Upper lobe of right lung (tissue), 1 donor: Measurements from ENCODE around the gene BAZ2B. TPM values are rescaled to one million over a fixed set of nuclear protein-coding genes. Genes with fewer than 3 reads are reported as not detected.

Source experiments
- ATAC-seq: fragments of 200-7000 bp; cut with Tn5 transposase; one replicate; pipeline ENCODE4 v1.9.1; 2020; ENCODE audit warnings: mild to moderate bottlenecking, moderate library complexity
- DNase-seq: peaks from one replicate; pipeline ENCODE4 v3.0.0-alpha.2; 2020
- H3K27ac ChIP-seq: fragments of 200-600 bp; one replicate; pipeline ENCODE4 v1.8.0; 2022
- H3K27me3 ChIP-seq: fragments of 200-600 bp; one replicate; pipeline ENCODE4 v1.8.0; 2022; ENCODE audit warnings: mild to moderate bottlenecking
- H3K36me3 ChIP-seq: fragments of 200-600 bp; one replicate; pipeline ENCODE4 v1.8.0; 2022
- H3K4me1 ChIP-seq: fragments of 200-600 bp; one replicate; pipeline ENCODE4 v1.8.0; 2022
- H3K4me3 ChIP-seq: fragments of 200-600 bp; one replicate; pipeline ENCODE4 v1.8.0; 2022; ENCODE audit warnings: mild to moderate bottlenecking
- H3K9me3 ChIP-seq: fragments of 200-600 bp; one replicate; pipeline ENCODE4 v1.8.0; 2022
- intact Hi-C: fragments of 100-400 bp; cut with DNase I; formaldehyde crosslinking; loops from one replicate; pipeline ENCODE4 v1.11.0; 2022
- total RNA-seq: library from RNA; stranded (reverse); fragmentation: NEBNext Ultra II Directional; extraction: Animal tissue kit (Norgen Biotek cat#: 25700); gene quantifications from one replicate; pipeline ENCODE4 v1.2.1, GENCODE V29; 2021
- TF ChIP-seq, protein P1 (sequence below): fragments of 200-600 bp; IDR thresholded peaks from one replicate; pipeline ENCODE4 v1.8.0; 2022; ENCODE audit warnings: antibody characterized with exemption
- donor health status: DM: no; HTN: yes; CAD: no; lungs with severe emphysema.

The BAZ2B gene
- total RNA-seq, 1 donor from 2014 or later = 91.9 TPM

DNA sequence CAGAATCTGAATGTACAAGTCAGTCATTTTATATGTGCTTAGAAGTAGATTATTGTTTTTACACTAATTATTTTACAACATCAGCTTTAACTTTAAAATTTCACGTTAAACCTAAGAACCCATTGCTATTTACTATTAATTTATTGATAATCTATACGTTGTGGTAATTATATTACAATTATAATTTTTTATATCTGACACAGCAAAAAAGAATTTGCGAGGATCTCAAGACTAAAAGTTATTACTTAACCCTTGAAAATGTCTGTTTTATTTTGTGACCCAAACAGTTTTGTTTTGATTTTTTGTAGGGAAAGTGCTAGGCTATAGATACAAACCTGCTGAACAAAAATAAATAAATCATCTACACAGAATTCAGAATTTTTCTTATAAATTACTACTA is 30.3 kb downstream of the BAZ2B start:
- Histone ChIP-seq H3K9me3 (no peaks in the 10 kb centered on the region), H3K27me3 (no peaks in the 10 kb centered on the region), H3K36me3 (no peaks in the 10 kb centered on the region), H3K4me3 (no peak overlapping the region), H3K27ac (no peak overlapping the region), H3K4me1 (no peaks in the 10 kb centered on the region)
- TF ChIP-seq, protein P1, sequence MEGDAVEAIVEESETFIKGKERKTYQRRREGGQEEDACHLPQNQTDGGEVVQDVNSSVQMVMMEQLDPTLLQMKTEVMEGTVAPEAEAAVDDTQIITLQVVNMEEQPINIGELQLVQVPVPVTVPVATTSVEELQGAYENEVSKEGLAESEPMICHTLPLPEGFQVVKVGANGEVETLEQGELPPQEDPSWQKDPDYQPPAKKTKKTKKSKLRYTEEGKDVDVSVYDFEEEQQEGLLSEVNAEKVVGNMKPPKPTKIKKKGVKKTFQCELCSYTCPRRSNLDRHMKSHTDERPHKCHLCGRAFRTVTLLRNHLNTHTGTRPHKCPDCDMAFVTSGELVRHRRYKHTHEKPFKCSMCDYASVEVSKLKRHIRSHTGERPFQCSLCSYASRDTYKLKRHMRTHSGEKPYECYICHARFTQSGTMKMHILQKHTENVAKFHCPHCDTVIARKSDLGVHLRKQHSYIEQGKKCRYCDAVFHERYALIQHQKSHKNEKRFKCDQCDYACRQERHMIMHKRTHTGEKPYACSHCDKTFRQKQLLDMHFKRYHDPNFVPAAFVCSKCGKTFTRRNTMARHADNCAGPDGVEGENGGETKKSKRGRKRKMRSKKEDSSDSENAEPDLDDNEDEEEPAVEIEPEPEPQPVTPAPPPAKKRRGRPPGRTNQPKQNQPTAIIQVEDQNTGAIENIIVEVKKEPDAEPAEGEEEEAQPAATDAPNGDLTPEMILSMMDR = no peak
- ATAC-seq (no peak), DNase-seq (no peak)
- intact Hi-C loops = no loop called here

DNA sequence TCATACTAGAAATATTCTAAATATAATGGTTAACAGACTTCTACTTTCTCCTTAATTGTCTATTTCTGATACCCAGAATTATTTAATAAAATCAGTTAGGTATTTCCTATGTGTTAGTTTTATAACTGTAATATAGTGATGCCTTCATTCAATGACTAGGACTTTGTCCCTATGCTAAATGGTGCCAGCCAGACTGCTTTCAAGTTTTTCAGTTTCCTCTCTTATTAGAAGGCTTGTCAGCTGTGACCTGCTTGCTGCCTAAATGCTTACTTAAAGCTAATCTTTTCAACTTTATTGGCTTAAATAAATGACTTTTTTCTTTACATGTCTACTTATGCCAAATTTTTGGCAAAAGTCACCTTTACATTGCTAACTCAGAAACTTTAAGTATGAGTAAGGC is 30.7 kb downstream of the BAZ2B start:
- no peaks in the 10 kb centered on the region for H3K36me3 ChIP-seq
- TF ChIP-seq, protein P1 = no peak
- intact Hi-C loops = no loop called here
- no peaks in the 10 kb centered on the region for H3K27me3 ChIP-seq
- H3K4me1 ChIP-seq = no peaks in the 10 kb centered on the region
- no peak for DNase-seq
- H3K9me3 ChIP-seq = no peaks in the 10 kb centered on the region
- ATAC-seq = no peak
- no peak overlapping the region for H3K4me3 ChIP-seq
- H3K27ac ChIP-seq = no peak overlapping the region

DNA sequence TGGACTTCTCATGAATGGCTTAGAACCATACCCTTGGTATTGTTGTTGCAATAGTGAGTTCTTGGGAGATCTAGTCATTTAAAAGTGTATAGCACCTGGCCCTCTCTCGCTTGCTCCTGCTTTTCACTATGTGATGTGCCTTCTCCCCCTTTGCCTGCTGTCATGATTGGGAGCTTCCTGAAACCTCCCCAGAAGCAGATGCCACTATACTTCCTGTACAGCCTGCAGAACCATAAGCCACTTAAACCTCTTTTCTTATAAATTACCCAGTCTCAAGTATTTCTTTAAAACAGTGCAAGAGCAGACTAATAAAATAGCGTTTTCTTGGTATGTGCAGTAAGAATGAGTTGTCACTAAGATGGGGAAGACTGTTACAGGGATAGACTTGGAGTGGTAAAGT is 31.6 kb downstream of the BAZ2B start:
- H3K4me1 ChIP-seq = no peaks in the 10 kb centered on the region
- H3K9me3 ChIP-seq = no peaks in the 10 kb centered on the region
- no peak overlapping the region for H3K4me3 ChIP-seq
- no peak overlapping the region for H3K27ac ChIP-seq
- intact Hi-C loops = no loop called here
- ATAC-seq = no peak
- no peaks in the 10 kb centered on the region for H3K27me3 ChIP-seq
- no peak for DNase-seq
- TF ChIP-seq, protein P1 = no peak
- no peaks in the 10 kb centered on the region for H3K36me3 ChIP-seq

DNA sequence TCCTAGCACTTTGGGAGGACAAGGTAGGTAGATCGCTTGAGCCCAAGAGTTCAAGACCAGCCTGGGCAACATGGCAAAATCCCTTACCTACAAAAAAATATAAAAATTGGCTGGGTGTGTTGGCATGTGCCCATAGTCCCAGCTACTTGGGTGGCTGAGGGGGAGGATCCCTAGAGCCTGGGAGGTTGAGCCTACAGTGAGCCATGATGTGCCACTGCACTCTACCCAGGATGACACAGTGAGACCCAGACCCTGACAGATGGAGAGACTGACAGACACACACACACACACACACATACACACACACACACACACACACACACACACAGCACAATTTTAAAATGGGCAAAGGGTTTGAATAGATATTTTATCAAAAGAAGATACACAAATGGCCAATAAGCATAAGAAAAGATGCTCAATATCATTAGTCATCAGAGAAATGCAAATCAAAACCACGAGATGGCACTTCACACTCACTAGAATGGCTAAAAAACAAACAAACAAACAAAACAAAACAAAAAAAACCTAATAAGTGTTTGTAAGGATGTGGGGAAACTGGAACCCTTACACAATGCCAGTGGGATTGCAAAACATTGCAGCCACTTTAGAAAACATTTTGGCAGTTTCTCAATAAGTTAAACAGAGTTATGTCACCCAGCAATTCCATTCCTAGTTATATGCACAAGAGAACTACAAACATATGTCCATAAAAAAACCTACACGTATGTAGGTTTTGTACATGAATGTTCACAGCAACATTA is 42.3 kb downstream of the BAZ2B start:
- intact Hi-C loops = no loop called here
- H3K27me3 ChIP-seq = no peaks in the 10 kb centered on the region
- DNase-seq = no peak
- ATAC-seq = peak; percentile 57
- no peak overlapping the region for H3K4me3 ChIP-seq
- no peak overlapping the region for H3K27ac ChIP-seq
- TF ChIP-seq, protein P1 = no peak
- H3K4me1 ChIP-seq = no peaks in the 10 kb centered on the region
- no peaks in the 10 kb centered on the region for H3K9me3 ChIP-seq
- H3K36me3 ChIP-seq = no peaks in the 10 kb centered on the region

DNA sequence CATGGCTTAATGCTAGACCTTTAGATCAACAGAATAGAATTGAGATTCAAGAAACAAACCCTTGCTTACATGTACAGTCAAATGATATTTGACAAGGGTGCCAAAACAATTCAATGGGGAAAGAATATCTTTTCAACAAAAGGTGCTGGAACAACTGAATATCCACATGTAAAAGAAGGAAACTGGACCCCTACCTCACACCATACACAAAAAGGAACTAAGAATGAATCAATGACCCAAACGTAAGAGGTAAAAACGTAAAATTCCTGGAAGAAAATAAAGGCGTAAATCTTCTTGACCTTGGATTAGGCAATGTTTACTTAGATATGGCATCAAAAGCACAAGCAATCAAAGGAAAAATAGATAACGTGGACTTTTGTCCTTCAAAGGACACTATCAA is 43.1 kb downstream of the BAZ2B start:
- DNase-seq = no peak
- ATAC-seq = no peak
- TF ChIP-seq, protein P1 = no peak
- H3K4me3 ChIP-seq = no peak overlapping the region
- H3K27ac ChIP-seq = no peak overlapping the region
- no peaks in the 10 kb centered on the region for H3K27me3 ChIP-seq
- H3K9me3 ChIP-seq = no peaks in the 10 kb centered on the region
- H3K36me3 ChIP-seq = no peaks in the 10 kb centered on the region
- intact Hi-C loops = no loop called here
- no peaks in the 10 kb centered on the region for H3K4me1 ChIP-seq

DNA sequence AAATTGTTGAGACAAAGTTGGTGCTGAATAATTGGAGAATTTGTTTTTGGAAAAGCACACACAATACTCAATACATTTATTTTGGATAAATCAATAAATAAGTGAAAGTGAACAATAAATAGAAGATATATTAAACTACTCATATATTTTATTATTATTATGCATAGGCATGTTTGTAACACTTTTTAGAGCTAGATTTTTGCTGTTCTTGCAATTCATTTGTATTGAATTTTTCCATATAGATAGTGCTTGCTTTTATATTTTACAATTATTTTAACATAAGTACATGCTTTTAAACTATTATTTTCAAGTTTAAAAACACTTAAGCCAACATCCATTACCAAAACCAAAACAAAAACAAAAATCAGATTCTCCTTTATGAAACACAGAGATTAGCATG is 43.9 kb downstream of the BAZ2B start:
- DNase-seq (no peak), ATAC-seq (no peak)
- Histone ChIP-seq H3K36me3 (no peaks in the 10 kb centered on the region), H3K9me3 (no peaks in the 10 kb centered on the region), H3K27me3 (no peaks in the 10 kb centered on the region), H3K4me1 (no peaks in the 10 kb centered on the region), H3K27ac (no peak overlapping the region), H3K4me3 (no peak overlapping the region)
- TF ChIP-seq, protein P1 = no peak
- intact Hi-C loops = no loop called here
